IPS DF 19.7 (cell line): Measurements from ENCODE around the gene DDI1.

Source experiments
- DNase-seq: peaks from one replicate; pipeline ENCODE4 v3.0.0-alpha.2; 2013; ENCODE audit warnings: low read depth, low spot score

DDI1 gene

GRCh38 chr11:104036588-104036987 is at the start of gene DDI1:
DDI1 (plus strand) TSS chr11:104036640; CDS start chr11:104036823, 183 bp downstream.
- DNase-seq: no peak

- no peak for DNase-seq
Observed at GRCh38 chr11:103987629-103988594, 48.5 kb upstream of the DDI1 start.

- no peak for DNase-seq
Observed at GRCh38 chr11:103988595-103988969, 47.9 kb upstream of the DDI1 start.

GRCh38 chr11:103993507-103993906 is 42.9 kb upstream of the DDI1 start:
- no peak for DNase-seq

- DNase-seq: no peak
Observed at GRCh38 chr11:103994094-103994493, 42.3 kb upstream of the DDI1 start.

- DNase-seq: no peak
Observed at GRCh38 chr11:103994518-103994917, 41.9 kb upstream of the DDI1 start.

- no peak for DNase-seq
Observed at GRCh38 chr11:103995896-103996295, 40.5 kb upstream of the DDI1 start.

- no peak for DNase-seq
Observed at GRCh38 chr11:103997082-103997481, 39.4 kb upstream of the DDI1 start.

GRCh38 chr11:103998826-103999508 is 37.5 kb upstream of the DDI1 start:
- DNase-seq: no peak

GRCh38 chr11:104000798-104001197 is 35.6 kb upstream of the DDI1 start:
- DNase-seq: no peak

- no peak for DNase-seq
Observed at GRCh38 chr11:104001561-104002056, 34.8 kb upstream of the DDI1 start.

- DNase-seq: no peak
Observed at GRCh38 chr11:104003491-104003890, 32.9 kb upstream of the DDI1 start.

GRCh38 chr11:104005234-104005855 is 31.1 kb upstream of the DDI1 start:
- DNase-seq: no peak

GRCh38 chr11:104009744-104010143 is 26.7 kb upstream of the DDI1 start:
- no peak for DNase-seq

GRCh38 chr11:104011044-104011443 is 25.4 kb upstream of the DDI1 start:
- no peak for DNase-seq

GRCh38 chr11:104015649-104016415 is 20.6 kb upstream of the DDI1 start:
- DNase-seq: no peak

GRCh38 chr11:104024572-104024971 is 11.9 kb upstream of the DDI1 start:
- DNase-seq: no peak

- DNase-seq: no peak
Observed at GRCh38 chr11:104028476-104029263, 7.8 kb upstream of the DDI1 start.

- no peak for DNase-seq
Observed at GRCh38 chr11:104033134-104033533, 3.3 kb upstream of the DDI1 start.

- no peak for DNase-seq
Observed at GRCh38 chr11:104033561-104033960, 2.9 kb upstream of the DDI1 start.

GRCh38 chr11:104036995-104037394 is 555 bp downstream of the DDI1 start:
- no peak for DNase-seq
